ENCODE measurements around the gene SSTR4. TPM values are rescaled to one million over a fixed set of nuclear protein-coding genes. Genes with fewer than 3 reads are reported as not detected.
A peak's percentile ranks its signal among the peaks of the same experiment; 100 is the strongest.

The SSTR4 gene
- polyA plus RNA-seq, 2 of the 4 experiments (the other 2 are of a cell fraction): 0.08 TPM; not detected in 1

- ATAC-seq: no peak
- Histone ChIP-seq H3K9me3 (no peaks in the 10 kb centered on the region), H3K4me2 (no peak overlapping the region), H3K4me1 (peaks cover 48% of the 10 kb centered on the region), H3K4me3 (no peak overlapping the region), H3K27ac (peak overlapping the region in 1 of 2 experiments; percentile 14; a peak in 1 of 6 replicates)
- ChIA-PET POLR2A (no interaction called here), CTCF (interaction anchor here (0.5 to 2.3 kb wide), 8 partner anchors 9 to 457 kb away, joined by 3 to 12 read pairs (median 4); no protein-coding TSS in a partner anchor)
- FAIRE-seq: no peak
- no peak for DNase-seq (ENCODE audit: low read depth in 1 of 2, low spot score in 1 of 2)
- TF ChIP-seq BHLHE40 (IDR thresholded peaks at IDR 0.05; ENCODE audit: low read depth, low read length) (no peak), USF2 (IDR thresholded peaks at IDR 0.05) (peak; percentile 47; the same call in 1 of the 2 replicates)
- 74% methylated on average over 6 of the region's 6 CpGs for WGBS (ENCODE audit: missing lambda C conversion rate)
Observed at GRCh38 chr20:23043376-23043775, 8.3 kb downstream of the SSTR4 start.

GRCh38 chr20:23046431-23046830, 11.3 kb downstream of the SSTR4 start:
- Histone ChIP-seq H3K27ac (peak overlapping the region; percentile 38 to 93), H3K4me3 (peak overlapping the region; percentile 72), H3K4me2 (peak overlapping the region; percentile 79), H3K4me1 (peaks cover 45% of the 10 kb centered on the region), H3K9me3 (no peaks in the 10 kb centered on the region)
- ChIA-PET POLR2A (interaction anchor here (1.3 to 1.8 kb wide), 3 partner anchors 84 to 283 kb away, joined by 3 to 7 read pairs (median 4); no protein-coding TSS in a partner anchor), CTCF (interaction anchor here (0.6 to 11.1 kb wide), 10 partner anchors 8 to 354 kb away, joined by 3 to 190 read pairs (median 10); no protein-coding TSS in a partner anchor)
- DNase-seq (ENCODE audit: low read depth in 1 of 2, low spot score in 1 of 2) (no peak), ATAC-seq (no peak), FAIRE-seq (no peak)
- TF ChIP-seq MAX (IDR thresholded peaks at IDR 0.05) (no peak), CHD2 (IDR thresholded peaks at IDR 0.05; ENCODE audit: low read length, partially characterized antibody) (no peak), ELK1 (IDR thresholded peaks at IDR 0.05; ENCODE audit: low read depth, low read length) (no peak), EP300 (IDR thresholded peaks at IDR 0.05) (no peak), PBX3 (IDR thresholded peaks at IDR 0.05) (no peak), HEYL (CRISPR knock-in tag; IDR thresholded peaks at IDR 0.05) (no peak), GATA3 (IDR thresholded peaks at IDR 0.05; ENCODE audit: borderline replicate concordance) (no peak), NFE2L2 (conservative IDR thresholded peaks at IDR 0.05; ENCODE audit: low read length) (no peak)

GRCh38 chr20:23047001-23047737, 12.1 kb downstream of the SSTR4 start:
- TF ChIP-seq E2F6 (IDR thresholded peaks at IDR 0.05; ENCODE audit: borderline replicate concordance, low read depth) (no peak), CBX2 (IDR thresholded peaks at IDR 0.05; ENCODE audit: borderline replicate concordance, low read depth) (no peak), MYC (IDR thresholded peaks at IDR 0.05; ENCODE audit: borderline replicate concordance, low read length) (no peak), HDAC2 (IDR thresholded peaks at IDR 0.05) (no peak)
- Histone ChIP-seq H3K9me3 (no peaks in the 10 kb centered on the region), H3K27ac (peak overlapping the region; percentile 93 to 95), H3K4me2 (peak overlapping the region; percentile 79), H3K4me1 (peaks cover 45% of the 10 kb centered on the region), H3K4me3 (peak overlapping the region; percentile 72)
- FAIRE-seq (no peak), DNase-seq (ENCODE audit: low read depth in 1 of 2, low spot score in 1 of 2) (no peak), ATAC-seq (no peak)
- WGBS (ENCODE audit: missing lambda C conversion rate): 68% methylated on average over 13 of the region's 13 CpGs
- ChIA-PET CTCF (interaction anchor here (1.0 to 11.1 kb wide), 11 partner anchors 9 to 355 kb away, joined by 3 to 190 read pairs (median 6); partner anchors contain the start of gene SSTR4), POLR2A (interaction anchor here (1.3 to 4.6 kb wide), 5 partner anchors 84 to 356 kb away, joined by 3 to 31 read pairs (median 7); partner anchors contain the start of gene NXT1)
